ENCODE measurements around the gene VMP1.
A peak's percentile ranks its signal among the peaks of the same experiment; 100 is the strongest.
"Not testable (repeated sequence)": the region's sequence is repeated elsewhere in the genome, so short reads cannot be mapped to it uniquely, and the experiment has no call there.

The VMP1 gene

DNA sequence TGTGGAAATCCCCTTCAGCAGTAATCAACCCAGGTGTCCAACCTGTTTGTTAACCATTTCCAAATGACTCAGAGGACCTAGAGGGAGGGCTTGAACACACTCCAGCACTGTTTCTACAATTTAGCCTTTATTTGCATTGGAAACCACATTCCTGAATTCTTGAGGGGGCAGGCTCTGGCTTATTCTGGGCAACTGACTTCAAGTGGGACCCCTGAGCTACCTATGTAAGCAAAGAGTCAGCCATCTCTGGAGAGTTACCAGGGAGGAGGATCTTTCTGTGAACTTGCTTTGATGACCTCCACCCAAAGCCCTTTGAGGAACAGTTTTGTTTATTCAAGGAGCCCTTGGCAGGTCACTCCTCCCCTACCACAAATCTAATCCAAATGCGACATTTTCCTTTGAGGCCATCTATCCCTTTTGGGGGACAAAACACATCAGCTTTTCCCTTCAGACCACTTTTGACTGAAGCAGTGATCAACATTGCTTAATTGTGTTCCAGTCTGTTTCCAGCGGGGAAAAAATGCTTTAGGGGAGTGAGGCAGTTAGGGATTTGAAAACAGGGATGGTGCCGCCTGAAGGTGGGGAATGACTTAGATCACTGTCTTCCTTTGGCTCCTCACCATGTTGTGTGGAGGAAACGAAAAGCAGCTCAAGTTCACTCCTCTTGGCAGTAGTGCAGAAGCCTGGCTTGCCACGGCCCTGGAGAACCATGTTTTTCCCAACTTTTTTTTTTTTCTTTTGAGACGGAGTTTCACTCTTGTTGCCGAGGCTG, 139.1 kb downstream of the VMP1 start:
- TF ChIP-seq, protein P1, sequence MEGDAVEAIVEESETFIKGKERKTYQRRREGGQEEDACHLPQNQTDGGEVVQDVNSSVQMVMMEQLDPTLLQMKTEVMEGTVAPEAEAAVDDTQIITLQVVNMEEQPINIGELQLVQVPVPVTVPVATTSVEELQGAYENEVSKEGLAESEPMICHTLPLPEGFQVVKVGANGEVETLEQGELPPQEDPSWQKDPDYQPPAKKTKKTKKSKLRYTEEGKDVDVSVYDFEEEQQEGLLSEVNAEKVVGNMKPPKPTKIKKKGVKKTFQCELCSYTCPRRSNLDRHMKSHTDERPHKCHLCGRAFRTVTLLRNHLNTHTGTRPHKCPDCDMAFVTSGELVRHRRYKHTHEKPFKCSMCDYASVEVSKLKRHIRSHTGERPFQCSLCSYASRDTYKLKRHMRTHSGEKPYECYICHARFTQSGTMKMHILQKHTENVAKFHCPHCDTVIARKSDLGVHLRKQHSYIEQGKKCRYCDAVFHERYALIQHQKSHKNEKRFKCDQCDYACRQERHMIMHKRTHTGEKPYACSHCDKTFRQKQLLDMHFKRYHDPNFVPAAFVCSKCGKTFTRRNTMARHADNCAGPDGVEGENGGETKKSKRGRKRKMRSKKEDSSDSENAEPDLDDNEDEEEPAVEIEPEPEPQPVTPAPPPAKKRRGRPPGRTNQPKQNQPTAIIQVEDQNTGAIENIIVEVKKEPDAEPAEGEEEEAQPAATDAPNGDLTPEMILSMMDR (conservative IDR thresholded peaks at IDR 0.05) = no peak
- H3K27ac ChIP-seq = peak overlapping the region; percentile 84

DNA sequence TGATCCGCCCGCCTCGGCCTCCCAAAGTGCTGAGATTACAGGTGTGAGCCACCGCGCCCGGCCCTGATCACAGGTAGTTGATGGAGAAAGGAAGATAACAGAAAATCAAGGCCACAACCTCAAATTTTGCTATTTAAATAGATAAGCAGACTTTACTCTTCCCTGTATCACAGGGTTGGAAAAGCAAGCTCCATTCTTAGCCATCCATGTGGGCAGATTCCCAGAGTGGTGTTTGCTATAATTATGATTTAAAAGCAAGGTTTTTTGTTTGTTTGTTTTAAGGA, 140.9 kb downstream of the VMP1 start:
- TF ChIP-seq, protein P1 (conservative IDR thresholded peaks at IDR 0.05) = no peak

DNA sequence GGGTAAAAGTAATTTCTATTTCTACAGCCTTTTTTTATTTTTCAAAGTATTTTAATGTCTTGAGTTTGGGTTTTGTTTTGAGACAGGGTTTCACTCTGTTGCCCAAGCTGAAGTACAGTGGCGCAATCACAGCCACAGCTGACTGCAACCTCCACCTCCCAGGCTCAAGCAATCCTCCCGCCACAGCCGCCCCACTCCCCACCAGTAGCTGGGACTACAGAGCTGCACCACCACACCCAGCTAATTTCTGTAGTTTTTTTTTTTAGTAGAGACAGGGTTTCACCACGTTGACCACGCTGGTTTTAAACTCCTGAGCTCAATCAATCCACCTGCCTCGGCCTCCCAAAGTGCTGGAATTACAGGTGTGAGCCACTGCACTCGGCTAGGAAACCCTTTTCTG, 141.3 kb downstream of the VMP1 start:
- peak overlapping the region; percentile 84; the same call in 1 of the 2 replicates for H3K27ac ChIP-seq
- TF ChIP-seq, protein P1 (conservative IDR thresholded peaks at IDR 0.05) = no peak

More for the DNA sequence above, 140.9 kb downstream of the VMP1 start:
- peak overlapping the region; percentile 84; the same call in 1 of the 2 replicates for H3K27ac ChIP-seq

DNA sequence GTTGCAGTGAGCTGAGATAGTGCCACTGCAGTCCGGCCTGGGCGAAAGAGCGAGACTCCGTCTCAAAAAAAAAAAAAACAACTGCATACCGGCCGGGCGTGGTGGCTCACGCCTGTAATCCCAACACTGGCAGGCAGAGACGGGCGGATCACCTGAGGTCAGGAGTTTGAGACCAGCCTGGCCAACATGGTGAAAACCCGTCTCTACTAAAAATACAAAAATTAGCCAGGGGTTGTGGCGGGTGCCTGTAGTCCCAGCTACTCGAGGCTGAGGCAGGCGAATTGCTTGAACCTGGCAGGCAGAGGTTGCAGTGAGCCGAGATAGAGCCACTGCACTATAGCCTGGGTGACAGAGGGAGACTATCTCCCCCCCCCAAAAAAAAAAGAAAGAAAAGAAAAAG, 142.9 kb downstream of the VMP1 start:
- H3K27ac ChIP-seq = not testable (repeated sequence)

DNA sequence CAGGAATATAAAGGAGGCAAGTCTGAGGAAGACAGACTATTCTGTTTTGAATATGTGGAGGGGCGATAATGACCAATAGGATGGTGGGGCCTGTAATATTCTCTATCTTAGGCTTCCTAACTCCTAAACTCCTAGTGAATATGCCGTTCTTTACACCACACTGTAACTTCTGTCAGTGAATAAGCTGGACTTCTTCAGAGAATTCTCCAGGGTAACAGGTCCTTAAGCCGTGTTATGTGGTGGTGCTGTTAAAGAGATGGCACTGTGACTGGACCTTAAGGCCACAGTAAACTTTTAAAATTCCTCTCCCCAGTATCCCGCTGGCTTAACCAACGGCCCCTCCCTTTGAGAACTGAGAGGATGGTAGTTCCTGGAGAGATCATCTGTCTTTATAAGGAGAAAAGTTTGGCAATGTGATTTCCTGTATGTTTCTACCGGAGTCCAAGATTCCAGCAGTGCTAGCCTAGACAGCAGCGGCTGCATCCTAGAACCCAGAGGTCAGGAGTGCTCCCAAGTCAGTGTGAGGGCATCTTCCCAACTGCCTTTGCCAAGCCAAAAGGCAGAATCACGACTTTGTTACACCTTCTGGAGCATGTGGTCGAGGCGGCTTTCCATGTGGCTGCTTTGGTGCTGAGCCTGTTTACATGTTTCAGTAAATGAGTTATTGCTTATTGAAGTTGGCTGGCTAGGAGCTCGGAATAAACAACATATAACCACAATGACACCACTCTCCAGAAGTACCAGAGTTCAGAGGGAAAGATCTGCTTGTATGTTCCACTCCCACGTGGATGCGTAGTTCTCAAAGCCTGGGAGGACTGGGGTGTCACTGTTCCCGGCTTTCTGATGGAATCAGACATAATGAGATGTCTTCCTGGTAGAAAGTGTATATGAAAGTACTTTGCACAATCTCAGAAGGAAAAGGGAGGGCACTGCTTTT, 144.3 kb downstream of the VMP1 start:
- TF ChIP-seq, protein P1 (conservative IDR thresholded peaks at IDR 0.05) = no peak
- no peak overlapping the region for H3K27ac ChIP-seq

DNA sequence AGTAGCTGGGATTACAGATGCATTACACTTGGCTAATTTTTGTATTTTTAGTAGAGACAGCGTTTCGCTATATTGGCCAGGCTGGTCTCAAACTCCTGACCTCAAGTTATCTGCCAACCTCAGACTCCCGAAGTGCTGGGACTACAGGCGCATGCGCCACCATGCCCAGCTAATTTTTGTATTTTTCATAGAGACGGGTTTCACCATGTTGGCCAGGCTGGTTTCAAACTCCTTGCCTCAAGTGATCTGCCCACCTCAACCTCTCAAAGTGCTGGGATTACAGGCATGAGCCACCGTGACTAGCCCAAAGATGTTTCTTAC, 145.4 kb downstream of the VMP1 start:
- H3K27ac ChIP-seq = not testable (repeated sequence)

DNA sequence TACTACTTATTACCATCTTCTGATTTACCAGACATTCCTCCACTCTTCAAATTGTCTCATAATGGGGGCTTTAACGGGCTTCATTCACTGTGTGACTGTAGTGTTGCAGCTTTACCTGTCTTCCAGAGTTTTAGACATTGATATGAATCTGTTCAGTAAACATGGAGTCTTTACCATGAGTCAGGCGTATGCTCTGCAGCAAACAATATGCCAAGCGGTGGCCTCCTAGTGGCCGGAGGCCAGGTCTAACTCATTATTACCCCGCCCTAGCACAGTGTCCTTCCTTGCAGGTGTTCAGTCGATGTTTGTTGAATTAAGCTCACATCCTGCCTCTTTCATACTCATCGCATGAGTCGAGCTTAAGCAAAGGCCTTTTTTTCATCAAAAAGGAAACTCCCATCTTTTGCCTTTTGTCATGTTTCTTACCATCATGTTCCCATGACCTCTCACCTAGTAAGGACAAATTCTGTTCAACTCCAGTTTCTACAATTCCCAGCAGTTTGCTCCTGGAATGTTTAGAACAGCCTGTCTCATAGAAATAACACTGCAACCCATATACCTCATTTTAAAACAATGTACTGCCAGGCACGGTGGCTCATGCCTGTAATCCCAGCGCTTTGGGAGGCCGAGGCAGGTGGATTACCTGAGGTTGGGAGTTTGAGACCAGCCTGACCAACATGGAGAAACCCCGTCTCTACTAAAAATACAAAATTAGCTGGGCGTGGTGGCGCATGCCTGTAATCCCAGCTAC, 145.9 kb downstream of the VMP1 start:
- H3K27ac ChIP-seq = no peak overlapping the region

DNA sequence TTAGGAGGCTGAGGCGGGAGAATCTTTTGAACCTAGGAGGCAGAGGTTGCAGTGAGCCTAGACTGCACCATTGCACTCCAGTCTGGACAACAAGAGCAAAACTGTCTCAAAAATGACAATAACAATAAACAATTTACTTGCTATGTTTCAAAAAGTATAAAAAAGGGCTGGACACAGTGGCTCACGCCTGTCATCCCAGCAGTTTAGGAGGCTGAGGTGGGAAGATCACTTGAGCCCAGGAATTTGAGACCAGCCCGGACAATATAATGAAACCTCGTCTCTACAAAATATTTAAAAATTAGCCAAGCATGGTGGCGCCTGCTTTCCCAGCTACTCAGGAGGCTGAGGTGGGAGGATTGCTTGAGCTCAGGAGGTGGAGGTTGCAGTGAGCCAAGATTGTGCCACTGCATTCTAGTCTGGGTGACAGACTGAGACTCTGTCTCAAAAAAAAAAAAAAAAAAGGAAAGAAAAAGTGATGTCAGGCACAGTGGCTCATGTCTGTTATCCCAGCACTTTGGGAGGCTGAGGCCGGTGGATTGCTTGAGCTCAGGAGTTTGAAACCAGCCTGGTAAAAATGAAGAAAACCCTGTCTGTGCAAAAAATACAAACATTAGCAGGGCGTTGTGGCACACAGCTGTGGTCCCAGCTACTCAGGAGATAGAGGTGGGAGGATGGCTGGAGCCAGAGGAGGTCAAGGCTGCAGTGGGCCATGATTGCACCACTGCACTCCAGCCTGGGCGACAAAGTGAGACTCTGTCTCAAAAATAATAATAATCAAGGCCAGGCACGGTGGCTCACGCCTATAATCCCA, 146.7 kb downstream of the VMP1 start:
- not testable (repeated sequence) for H3K27ac ChIP-seq

More for the DNA sequence above, 145.9 kb downstream of the VMP1 start:
- TF ChIP-seq, protein P1 (conservative IDR thresholded peaks at IDR 0.05) = 0 out of 2 replicates have a peak, but pooled peaks have one; percentile 21

Data from VCaP (cell line).